Neural cell (in vitro differentiated cells): Measurements from ENCODE around the gene PSD2. TPM values are rescaled to one million over a fixed set of nuclear protein-coding genes. Genes with fewer than 3 reads are reported as not detected.

Experiments used
- H2AFZ ChIP-seq: fragments of 200-600, 300-800 bp; sonication (generic), shearing (Covaris generic); 2 replicates; pipeline ENCODE4 v1.6.0; 2014; ENCODE audit warnings: low read depth, mild to moderate bottlenecking, antibody characterized with exemption, low read length, moderate library complexity
- H3F3A ChIP-seq: fragments of 200-600 bp; shearing (Covaris generic); 2 replicates; pipeline ENCODE4 v1.6.1; 2016; ENCODE audit warnings: mild to moderate bottlenecking, moderate library complexity, mixed read lengths, antibody characterized with exemption, low read length; ENCODE audit not compliant: insufficient read depth, poor library complexity, severe bottlenecking
- H3K27ac ChIP-seq: fragments of 200-600, 300-800 bp; sonication (generic), shearing (Covaris generic); 2 replicates; pipeline ENCODE4 v1.5.1; 2014; ENCODE audit warnings: mild to moderate bottlenecking, low read length, moderate library complexity
- H3K27me3 ChIP-seq: fragments of 300-800, 200-600 bp; sonication (generic), shearing (Covaris generic); 2 replicates; pipeline ENCODE4 v1.6.0; 2014; ENCODE audit warnings: mild to moderate bottlenecking, low read depth, low read length, moderate library complexity; ENCODE audit not compliant: insufficient read depth
- H3K36me3 ChIP-seq: fragments of 300-800, 200-600 bp; sonication (generic), shearing (Covaris generic); 2 replicates; pipeline ENCODE4 v1.5.1; 2014; ENCODE audit warnings: mild to moderate bottlenecking, antibody characterized with exemption, low read length, moderate library complexity; ENCODE audit not compliant: insufficient read depth
- H3K4me2 ChIP-seq: fragments of 300-800, 200-600 bp; sonication (generic), shearing (Covaris generic); 2 replicates; pipeline ENCODE4 v1.6.0; 2014; ENCODE audit warnings: mild to moderate bottlenecking, low read length
- H3K4me3 ChIP-seq: fragments of 300-800, 200-600 bp; sonication (generic), shearing (Covaris generic); 2 replicates; pipeline ENCODE4 v1.5.1; 2014; ENCODE audit warnings: mild to moderate bottlenecking, low read length, moderate library complexity
- H3K79me2 ChIP-seq: fragments of 200-600 bp; shearing (Covaris generic); replicated peaks from 2 replicates; pipeline ENCODE4 v1.6.0; 2014; ENCODE audit warnings: mild to moderate bottlenecking, low read length, moderate library complexity; ENCODE audit not compliant: insufficient read depth
- H3K9ac ChIP-seq: fragments of 300-800, 200-600 bp; sonication (generic), shearing (Covaris generic); 2 replicates; pipeline ENCODE4 v1.6.1; 2016; ENCODE audit warnings: mild to moderate bottlenecking, low read length, mixed read lengths
- H3K9me2 ChIP-seq: fragments of 200-600 bp; shearing (Covaris generic); 2 replicates; pipeline ENCODE4 v1.6.1; 2016; ENCODE audit warnings: mild to moderate bottlenecking, low read length, mixed read lengths; ENCODE audit not compliant: insufficient read depth
- H3K9me3 ChIP-seq: fragments of 200-600, 300-800 bp; sonication (generic), shearing (Covaris generic); 2 replicates; pipeline ENCODE4 v1.6.1; 2016; ENCODE audit warnings: mild to moderate bottlenecking, mixed run types, low read length, moderate library complexity, mixed read lengths
- H4K20me1 ChIP-seq: fragments of 200-600 bp; shearing (Covaris generic); 2 replicates; pipeline ENCODE4 v1.6.1; 2016; ENCODE audit warnings: mild to moderate bottlenecking, mixed run types; ENCODE audit not compliant: insufficient read depth
- EP300 ChIP-seq: fragments of 450-650 bp; conservative IDR thresholded peaks from 2 replicates; pipeline ENCODE4 v1.6.1; 2014; ENCODE audit warnings: antibody characterized with exemption, mild to moderate bottlenecking, moderate library complexity; ENCODE audit not compliant: poor library complexity, severe bottlenecking
- EZH2 ChIP-seq: fragments of 200-600, 300-800 bp; shearing (Covaris generic), sonication (generic); IDR thresholded peaks from 2 replicates; pipeline ENCODE4 v1.6.1; 2014; ENCODE audit warnings: antibody characterized with exemption, low read length, borderline replicate concordance, mild to moderate bottlenecking; ENCODE audit not compliant: insufficient read depth, poor library complexity, severe bottlenecking
- POLR2AphosphoS5 ChIP-seq: IDR thresholded peaks from 2 replicates; pipeline ENCODE4 v1.6.1; 2012
- RAD21 ChIP-seq: fragments of 450-650 bp; conservative IDR thresholded peaks from 2 replicates; pipeline ENCODE4 v1.6.1; 2014; ENCODE audit warnings: antibody characterized with exemption, mild to moderate bottlenecking, moderate library complexity
- REST ChIP-seq: IDR thresholded peaks from 2 replicates; pipeline ENCODE4 v1.6.1; 2012; ENCODE audit warnings: borderline replicate concordance
- SMC3 ChIP-seq: fragments of 450-650 bp; conservative IDR thresholded peaks from 2 replicates; pipeline ENCODE4 v1.6.1; 2014; ENCODE audit warnings: antibody characterized with exemption, mild to moderate bottlenecking, moderate library complexity; ENCODE audit not compliant: poor library complexity
- TAF1 ChIP-seq: IDR thresholded peaks from 2 replicates; pipeline ENCODE4 v1.6.1; 2012; ENCODE audit warnings: low read depth
- polyA plus RNA-seq: library from polyadenylated mRNA; depleted of rRNA; stranded (reverse); fragments of >200 nt; gene quantifications from 2 replicates; pipeline ENCODE4 v1.2.3, GENCODE V29; 2014

The PSD2 gene
- polyA plus RNA-seq, 1 donor from 2014 or later: 33.4 TPM

DNA sequence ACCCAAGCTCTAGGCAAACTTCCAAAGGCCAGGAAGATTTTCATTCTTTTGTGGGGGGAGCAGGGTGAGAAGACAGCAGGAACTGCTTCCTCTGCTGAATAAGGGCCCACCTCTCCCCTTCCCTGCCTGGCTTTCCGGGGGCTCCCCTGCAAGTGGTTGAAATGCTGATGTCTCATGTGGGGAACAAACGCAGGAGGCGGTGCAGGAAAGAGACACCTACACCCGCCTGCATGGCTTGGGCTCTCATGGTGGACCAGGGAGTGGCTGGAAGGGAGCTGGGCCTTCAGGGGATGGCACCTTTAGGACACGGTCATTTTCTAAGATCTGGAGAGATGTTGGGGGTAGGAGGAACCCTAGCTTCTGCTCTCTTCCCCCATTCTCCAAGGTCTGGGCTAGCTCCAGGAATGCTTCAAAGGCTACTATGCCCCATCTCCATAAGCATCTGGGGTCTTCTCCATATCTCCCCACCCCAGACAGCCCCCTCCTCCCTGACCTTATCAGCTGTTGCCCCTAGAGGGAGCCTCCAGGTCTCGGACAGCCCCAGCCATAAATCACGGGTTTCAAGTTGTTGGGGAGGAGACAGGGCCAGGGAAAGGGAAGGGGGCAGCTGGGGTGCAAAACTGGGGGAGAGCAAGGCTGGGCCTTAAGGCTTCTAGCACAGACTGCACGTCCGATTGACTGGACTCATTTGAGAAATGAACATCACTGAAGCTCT lies 76.6 kb downstream of the PSD2 start:
- no peak overlapping the region for H2AFZ ChIP-seq
- H3K79me2 ChIP-seq: no peaks in the 10 kb centered on the region
- no peaks in the 10 kb centered on the region for H3K27me3 ChIP-seq
- no peaks in the 10 kb centered on the region for H3K9me2 ChIP-seq
- no peak overlapping the region for H3K4me3 ChIP-seq
- no peaks in the 10 kb centered on the region for H3F3A ChIP-seq
- no peak overlapping the region for H3K27ac ChIP-seq
- TF ChIP-seq SMC3 (no peak), RAD21 (no peak), EP300 (no peak), TAF1 (no peak), EZH2 (no peak), REST (no peak), POLR2AphosphoS5 (no peak)
- H3K36me3 ChIP-seq: no peaks in the 10 kb centered on the region
- H3K9me3 ChIP-seq: no peaks in the 10 kb centered on the region
- no peak overlapping the region for H3K9ac ChIP-seq
- H4K20me1 ChIP-seq: no peaks in the 10 kb centered on the region
- H3K4me2 ChIP-seq: no peak overlapping the region

DNA sequence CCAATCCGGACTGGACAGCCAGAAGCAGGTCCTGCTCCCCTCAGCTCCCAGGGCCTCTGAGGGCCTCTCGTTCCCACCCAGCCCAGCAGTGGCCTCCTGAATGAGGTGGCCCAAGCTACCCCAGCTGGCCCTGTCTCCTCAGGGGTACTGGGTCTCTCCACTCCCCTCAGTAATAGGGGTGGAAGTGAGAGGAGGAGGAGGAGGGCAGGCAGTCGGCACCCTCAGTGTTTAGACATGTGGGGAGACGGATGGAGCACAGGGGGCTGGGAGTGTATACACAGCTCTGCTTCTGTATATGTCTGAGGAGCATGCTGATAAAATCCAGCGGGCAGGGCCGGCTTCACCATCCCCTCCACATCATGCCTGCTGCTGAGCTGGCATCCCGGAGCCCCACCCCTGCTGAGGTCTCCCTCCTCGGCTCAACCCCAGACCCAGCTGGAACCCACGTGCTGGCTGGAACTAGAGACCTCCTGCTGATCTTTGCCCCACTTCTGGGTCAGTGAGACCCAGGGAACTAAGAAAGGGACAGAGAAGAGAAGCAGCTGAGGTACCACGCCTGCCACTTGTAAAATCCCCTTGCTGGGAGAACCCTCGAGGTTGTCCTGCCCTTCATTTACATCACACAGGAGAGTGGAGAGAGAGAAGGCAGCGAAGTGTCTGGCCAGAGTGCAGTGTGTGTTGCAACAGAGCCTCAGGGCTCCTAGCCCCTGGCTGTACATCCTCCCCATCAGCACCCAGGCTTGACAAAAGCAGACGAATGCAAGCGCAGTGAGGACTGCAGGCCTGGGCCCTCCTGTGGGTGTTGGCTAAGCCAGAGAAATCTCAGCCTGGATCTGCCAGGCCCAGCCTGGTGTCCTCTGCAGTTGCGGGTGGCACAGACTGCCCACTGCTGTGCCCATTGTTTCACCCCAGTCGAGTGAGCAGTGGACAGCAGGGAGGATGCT lies 77.5 kb downstream of the PSD2 start:
- Histone ChIP-seq H2AFZ (no peak overlapping the region), H3K4me2 (no peak overlapping the region), H3K79me2 (no peaks in the 10 kb centered on the region), H3K9ac (no peak overlapping the region), H3K36me3 (no peaks in the 10 kb centered on the region), H3K9me2 (no peaks in the 10 kb centered on the region), H3F3A (no peaks in the 10 kb centered on the region), H3K27me3 (no peaks in the 10 kb centered on the region), H3K4me3 (no peak overlapping the region), H3K27ac (no peak overlapping the region), H3K9me3 (no peaks in the 10 kb centered on the region), H4K20me1 (no peaks in the 10 kb centered on the region)
- TF ChIP-seq POLR2AphosphoS5: no peak
- no peak for TF ChIP-seq TAF1
- TF ChIP-seq SMC3: no peak
- no peak for TF ChIP-seq RAD21
- TF ChIP-seq REST: no peak
